ENCODE data around the gene MAP4K3.

GRCh38 chr2:39445934-39446333 lies 8.8 kb upstream of the MAP4K3 start:
- TF ChIP-seq POLR2A (IDR thresholded peaks at IDR 0.05) (no peak), CTCF (IDR thresholded peaks at IDR 0.05) (no peak)

Data from thyroid gland (tissue), 4 donors.